Retinal pigment epithelial cell (primary cell): ENCODE results near the gene CDIPT.

Experiments
- DNase-seq: peaks from one replicate; pipeline ENCODE4 v3.0.0-alpha.2; 2010; ENCODE audit warnings: low read depth
- H3K4me3 ChIP-seq: 2 replicates; pipeline ENCODE4 v1.5.1; 2011; ENCODE audit warnings: mild to moderate bottlenecking, low read length, control low read depth, moderate library complexity
- CTCF ChIP-seq: conservative IDR thresholded peaks from 2 replicates; pipeline ENCODE4 v1.5.1; 2011; ENCODE audit warnings: low read depth, low read length, control low read depth, inconsistent platforms

Gene CDIPT

GRCh38 chr16:29813644-29814562 is 49.1 kb downstream of the CDIPT start:
- H3K4me3 ChIP-seq = no peak overlapping the region
- no peak for DNase-seq
- TF ChIP-seq CTCF = no peak

- TF ChIP-seq CTCF = no peak
- H3K4me3 ChIP-seq = peak overlapping the region; percentile 56
These were observed 50.0 kb downstream of the CDIPT start for GRCh38 chr16:29812754-29813643.

GRCh38 chr16:29811896-29812665 is 50.9 kb downstream of the CDIPT start, which contains the start of gene PRRT2:
PRRT2 (plus strand) TSS chr16:29812193; CDS start chr16:29813055, 862 bp downstream.
- DNase-seq = no peak
- peak within 1 kb of the TSS; percentile 56 for H3K4me3 ChIP-seq
- no peak for TF ChIP-seq CTCF

More at GRCh38 chr16:29812754-29813643, 50.0 kb downstream of the CDIPT start:
- DNase-seq = no peak

GRCh38 chr16:29811170-29811895 is 51.7 kb downstream of the CDIPT start:
- no peak for TF ChIP-seq CTCF
- peak; percentile 87 for DNase-seq
- peak overlapping the region; percentile 56 for H3K4me3 ChIP-seq

DNA sequence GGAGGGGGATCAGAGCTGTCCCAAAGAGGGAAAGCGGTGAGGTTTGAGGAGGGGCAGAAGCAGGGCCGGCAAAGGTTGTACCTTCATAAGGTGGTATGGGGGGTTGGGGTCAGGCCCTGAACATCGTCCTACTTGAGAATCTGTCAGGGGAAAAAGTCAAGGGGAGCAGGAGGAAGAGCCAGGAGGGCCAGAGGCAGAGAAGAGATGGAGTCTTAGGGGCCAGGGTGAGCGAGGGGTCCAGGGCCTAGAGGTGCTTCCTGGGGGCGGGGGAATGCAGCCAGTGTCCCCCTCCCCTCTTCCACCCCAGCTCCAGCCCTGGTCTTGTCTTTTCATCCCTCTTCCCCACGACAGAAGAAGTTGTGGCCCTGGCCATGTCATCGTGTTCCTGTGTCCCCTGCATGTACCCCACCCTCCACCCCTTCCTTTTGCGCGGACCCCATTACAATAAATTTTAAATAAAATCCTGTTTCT is 52.3 kb downstream of the CDIPT start:
- TF ChIP-seq CTCF = no peak
- no peak overlapping the region for H3K4me3 ChIP-seq
- DNase-seq = no peak
